Lung (tissue), 12 donors: ENCODE data around the gene SLC35E2B. TPM values are rescaled to one million over a fixed set of nuclear protein-coding genes. Genes with fewer than 3 reads are reported as not detected.
A peak's percentile ranks its signal among the peaks of the same experiment; 100 is the strongest.

ENCODE experiments used
- ATAC-seq: fragments of 200-7000 bp; cut with Tn5 transposase; one replicate; pipeline ENCODE4 v1.9.1; 2020; ENCODE audit warnings: moderate number of reproducible peaks; ENCODE audit not compliant: insufficient read depth, low FRiP score
- DNase-seq, 3 donors: peaks; one replicate each; pipeline ENCODE4 v3.0.0-alpha.2; 2013 to 2017
- H3K27ac ChIP-seq, 2 donors: one replicate each; pipeline ENCODE4 v1.5.1; 2013; ENCODE audit warnings: mild to moderate bottlenecking in 2 of 2, moderate library complexity in 2 of 2, control low read depth in 1 of 2, inconsistent platforms in 1 of 2, low read depth in 1 of 2, low read length in 1 of 2
- H3K27me3 ChIP-seq, 3 donors: one replicate each; pipeline ENCODE4 v1.5.1; 2013; ENCODE audit warnings: low read length in 2 of 3; ENCODE audit not compliant: control insufficient read depth in 3 of 3, insufficient read depth in 3 of 3
- H3K36me3 ChIP-seq, 4 donors: one replicate each; pipeline ENCODE4 v1.5.1; 2013; ENCODE audit warnings: low read length in 4 of 4, mild to moderate bottlenecking in 1 of 4, moderate library complexity in 1 of 4; ENCODE audit not compliant: control insufficient read depth in 4 of 4, insufficient read depth in 4 of 4
- H3K4me1 ChIP-seq, 5 donors: one replicate each; pipeline ENCODE4 v1.5.1; 2013; ENCODE audit warnings: low read length in 5 of 5, mild to moderate bottlenecking in 2 of 5, moderate library complexity in 1 of 5; ENCODE audit not compliant: control insufficient read depth in 5 of 5, insufficient read depth in 5 of 5
- H3K4me3 ChIP-seq: one replicate; pipeline ENCODE4 v1.5.1; 2013; ENCODE audit warnings: mild to moderate bottlenecking, control low read depth, moderate library complexity
- H3K9ac ChIP-seq, 2 donors: one replicate each; pipeline ENCODE4 v1.5.1; 2013; ENCODE audit warnings: low read length in 2 of 2, control low read depth in 1 of 2; ENCODE audit not compliant: insufficient read depth in 1 of 2
- H3K9me3 ChIP-seq, 4 donors: one replicate each; pipeline ENCODE4 v1.5.1; 2013; ENCODE audit warnings: low read length in 3 of 4, mild to moderate bottlenecking in 1 of 4, moderate library complexity in 1 of 4; ENCODE audit not compliant: control insufficient read depth in 4 of 4, insufficient read depth in 3 of 4
- CTCF ChIP-seq: IDR thresholded peaks from 2 replicates; pipeline ENCODE4 v1.5.1; 2012; ENCODE audit warnings: mild to moderate bottlenecking; ENCODE audit errors: control extremely low read depth, extremely low read depth
- WGBS, 2 donors: extraction: QIAGEN DNeasy Blood & Tissue Kit; methylation state at CpG; one replicate each; pipeline ENCODE4 v1.1.7; 2013; 5-methylcytosine and 5-hydroxymethylcytosine counted together
- polyA plus RNA-seq, 2 donors: library from polyadenylated mRNA; stranded (reverse); fragments of 200-250 nt; gene quantifications; one replicate each; pipeline ENCODE4 v1.2.1, GENCODE V29; 2013
- total RNA-seq, 2 donors: library from RNA; depleted of rRNA in 1 of 2; stranded (reverse); fragments of >200 nt in 1 of 2; gene quantifications; one replicate each; pipeline ENCODE4 v1.2.1, GENCODE V29; 2014 to 2021
- donor health status: control.
- donor health status: control.
- donor health status: Bipolar disorder and iron deficiency.
- donor health status: healthy.
- donor health status: DM: yes; HTN: yes; CAD: no.

The SLC35E2B gene
- total and polyA plus RNA-seq, 4 donors: 19.1 to 45.9 (median 30.9) TPM

GRCh38 chr1:1616045-1616790 lies 76.4 kb downstream of the SLC35E2B start:
- Histone ChIP-seq H3K4me1 (peaks cover 3 to 28% (median 13%) of the 10 kb centered on the region in 5 donors), H3K9me3 (no peaks in the 10 kb centered on the region), H3K27ac (peak overlapping the region; percentile 99 to 100), H3K4me3 (peak overlapping the region; percentile 86), H3K9ac (peak overlapping the region; percentile 5 to 32), H3K27me3 (no peaks in the 10 kb centered on the region), H3K36me3 (peaks cover 0 to 12% (median 9%) of the 10 kb centered on the region in 4 donors)
- DNase-seq: no peak
- ATAC-seq: no peak
- WGBS, 2 donors: 6 to 9% methylated on average over 56 to 80 of the region's 80 CpGs
- TF ChIP-seq CTCF: no peak

DNA sequence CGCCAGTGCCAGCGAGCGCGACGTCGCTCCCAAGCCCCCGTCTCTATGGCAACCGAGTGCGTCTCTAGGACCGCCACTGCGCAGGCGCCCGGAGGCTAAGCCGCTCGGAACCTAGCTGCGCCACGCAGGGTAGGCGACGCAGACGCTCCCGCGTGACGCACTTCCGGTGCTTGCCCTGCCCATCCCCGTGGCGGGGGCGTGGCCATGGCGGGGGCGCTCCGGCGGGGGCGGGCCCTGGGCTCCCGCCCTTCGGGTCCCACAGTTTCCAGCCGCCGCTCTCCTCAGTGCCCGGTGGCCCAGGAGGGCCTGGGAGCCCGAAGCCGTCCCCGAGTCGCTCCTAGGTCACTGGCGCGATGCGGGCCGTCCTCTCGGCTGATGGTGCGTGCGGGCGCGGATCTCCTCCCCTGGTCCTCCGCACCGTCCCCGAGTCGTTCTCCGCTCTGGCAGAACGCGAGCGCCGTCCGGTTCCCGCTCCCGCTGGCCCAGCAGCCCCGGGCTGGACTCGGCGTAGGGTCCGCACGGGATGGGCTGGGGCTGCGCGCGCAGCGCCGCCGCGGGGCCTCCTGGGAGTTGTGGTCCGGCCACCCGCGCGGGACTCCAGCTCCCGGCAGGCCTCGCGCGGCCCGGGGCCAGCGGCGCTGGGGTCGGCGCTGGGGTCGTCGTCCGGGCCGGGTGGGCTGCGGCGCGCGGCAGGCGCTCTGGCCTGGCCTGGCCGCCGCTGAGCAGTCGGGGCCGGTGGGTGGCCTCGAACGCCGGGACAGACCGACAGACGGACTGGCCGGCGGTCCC lies 77.1 kb downstream of the SLC35E2B start, which contains the start of gene MIB2:
MIB2 (plus strand) TSS at position 245 of the 789 bp plus-strand sequence. CDS start 7,953 bp downstream, outside the sequence.
- peak; percentile 97 to 98 (median 97) for DNase-seq
- TF ChIP-seq CTCF: no peak
- H3K4me1 ChIP-seq: peaks cover 6 to 28% (median 13%) of the 10 kb centered on the region in 5 donors

DNA sequence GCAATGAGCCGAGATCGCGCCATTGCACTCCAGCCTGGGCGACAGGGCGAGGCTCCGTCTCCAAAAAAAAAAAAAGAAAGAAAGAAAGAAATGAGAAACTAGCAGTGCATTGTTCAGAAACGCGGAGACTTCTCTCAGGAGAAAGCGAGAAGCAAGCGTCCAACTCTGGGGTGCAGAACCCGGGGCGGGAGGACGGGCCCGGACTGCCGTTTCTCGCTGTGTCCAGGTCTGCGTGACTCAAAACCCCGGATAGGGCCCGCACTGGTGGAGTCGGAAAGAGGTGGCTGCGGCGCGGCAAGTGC lies 77.7 kb downstream of the SLC35E2B start:
- peak overlapping the region in 1 of 2 donors; percentile 38 for H3K9ac ChIP-seq
- no peaks in the 10 kb centered on the region for H3K27me3 ChIP-seq
- ATAC-seq (no peak), DNase-seq (no peak)
- H3K4me3 ChIP-seq: peak overlapping the region; percentile 47
- peaks cover 0 to 12% (median 9%) of the 10 kb centered on the region in 4 donors for H3K36me3 ChIP-seq
- H3K4me1 ChIP-seq: peaks cover 6 to 28% (median 13%) of the 10 kb centered on the region in 5 donors
- no peaks in the 10 kb centered on the region for H3K9me3 ChIP-seq
- TF ChIP-seq CTCF: no peak
- peak overlapping the region; percentile 84 to 100 for H3K27ac ChIP-seq
- 0% methylated on average over 23 of the region's 23 CpGs for WGBS, 2 donors

More for the DNA sequence above, 77.1 kb downstream of the SLC35E2B start, which contains the start of gene MIB2:
- Histone ChIP-seq H3K36me3 (peaks cover 0 to 12% (median 9%) of the 10 kb centered on the region in 4 donors), H3K9ac (peak within 1 kb of the TSS; percentile 73 to 83), H3K27ac (peak within 1 kb of the TSS; percentile 99 to 100), H3K27me3 (no peaks in the 10 kb centered on the region), H3K4me3 (peak within 1 kb of the TSS; percentile 86), H3K9me3 (no peaks in the 10 kb centered on the region)
- WGBS, 2 donors: 0% methylated on average over 90 to 107 of the region's 107 CpGs
- peak; percentile 94 for ATAC-seq
